GM19397 (cell line): ENCODE measurements around the gene LCE1E.

Source experiments
- ATAC-seq: cut with Tn5 transposase; IDR thresholded peaks from one replicate; pipeline ENCODE4 v1.9.1; 2021; ENCODE audit warnings: mild to moderate bottlenecking, moderate library complexity; ENCODE audit not compliant: unreplicated experiment

LCE1E gene

GRCh38 chr1:152777510-152778137 lies 8.4 kb upstream of the LCE1E start:
- no peak for ATAC-seq

GRCh38 chr1:152783095-152783494 lies 3.0 kb upstream of the LCE1E start:
- ATAC-seq: no peak

- ATAC-seq: no peak
Measured at GRCh38 chr1:152795686-152796085, 9.6 kb downstream of the LCE1E start.

- ATAC-seq: no peak
Measured at GRCh38 chr1:152796421-152796820, 10.4 kb downstream of the LCE1E start, which contains the start of gene LCE1D. Gene LCE1D (plus strand): TSS chr1:152796721. CDS start chr1:152797795, 1,074 bp downstream.

- ATAC-seq: no peak
Measured at GRCh38 chr1:152801333-152801732, 15.3 kb downstream of the LCE1E start.

- ATAC-seq: no peak
Measured at GRCh38 chr1:152806576-152806975, 20.5 kb downstream of the LCE1E start, which contains the start of gene LCE1C. Gene LCE1C (minus strand): TSS chr1:152806651. CDS start chr1:152805478, 1,173 bp downstream.

- ATAC-seq: no peak
Measured at GRCh38 chr1:152811050-152811449, 25.0 kb downstream of the LCE1E start.

- ATAC-seq: no peak
Measured at GRCh38 chr1:152811671-152812070, 25.6 kb downstream of the LCE1E start, which contains the start of gene LCE1B. Gene LCE1B (plus strand): TSS chr1:152811971. CDS start chr1:152812447, 476 bp downstream.

GRCh38 chr1:152817309-152817708 lies 31.3 kb downstream of the LCE1E start:
- no peak for ATAC-seq

GRCh38 chr1:152823294-152823693 lies 37.2 kb downstream of the LCE1E start:
- ATAC-seq: no peak

GRCh38 chr1:152824964-152825363 lies 38.9 kb downstream of the LCE1E start:
- ATAC-seq: no peak

GRCh38 chr1:152827173-152827572 lies 41.1 kb downstream of the LCE1E start, which contains the start of gene LCE1A:
Gene LCE1A (plus strand): TSS chr1:152827473. CDS start chr1:152827473, 0 bp downstream.
- ATAC-seq: no peak

GRCh38 chr1:152836870-152837269 lies 50.8 kb downstream of the LCE1E start:
- no peak for ATAC-seq
